Brain pericyte (primary cell): ENCODE data around the gene HSP90AB1.

Source experiments
- DNase-seq: peaks from one replicate; pipeline ENCODE4 v3.0.0-alpha.2; 2012; ENCODE audit warnings: low read depth, low spot score

HSP90AB1 gene

GRCh38 chr6:44268095-44268628 is 21.3 kb downstream of the HSP90AB1 start:
- DNase-seq, result no peak

GRCh38 chr6:44269178-44269920 is 22.4 kb downstream of the HSP90AB1 start:
- no peak for DNase-seq

GRCh38 chr6:44269921-44270525 is 23.1 kb downstream of the HSP90AB1 start, which contains the start of gene TMEM151B:
Gene TMEM151B (plus strand): TSS chr6:44270450. CDS start chr6:44270743, 293 bp downstream.
- no peak for DNase-seq

GRCh38 chr6:44270526-44271405 is 23.9 kb downstream of the HSP90AB1 start:
- DNase-seq, result no peak

- no peak for DNase-seq
These were observed 24.5 kb downstream of the HSP90AB1 start for GRCh38 chr6:44271406-44271723.

- no peak for DNase-seq
These were observed 25.0 kb downstream of the HSP90AB1 start for GRCh38 chr6:44271914-44272313.

- DNase-seq, result no peak
These were observed 25.6 kb downstream of the HSP90AB1 start for GRCh38 chr6:44272529-44272928.

- no peak for DNase-seq
These were observed 26.2 kb downstream of the HSP90AB1 start for GRCh38 chr6:44272999-44273566.

- no peak for DNase-seq
These were observed 26.7 kb downstream of the HSP90AB1 start for GRCh38 chr6:44273617-44274016.

- no peak for DNase-seq
These were observed 28.4 kb downstream of the HSP90AB1 start for GRCh38 chr6:44275271-44275748.

- no peak for DNase-seq
These were observed 29.1 kb downstream of the HSP90AB1 start for GRCh38 chr6:44275749-44276648.

GRCh38 chr6:44276667-44277640 is 30.1 kb downstream of the HSP90AB1 start:
- DNase-seq, result no peak

- DNase-seq, result no peak
These were observed 30.9 kb downstream of the HSP90AB1 start for GRCh38 chr6:44277763-44278162.

- no peak for DNase-seq
These were observed 31.4 kb downstream of the HSP90AB1 start for GRCh38 chr6:44278315-44278714.

GRCh38 chr6:44278774-44279697 is 32.1 kb downstream of the HSP90AB1 start:
- no peak for DNase-seq

GRCh38 chr6:44284121-44284520 is 37.2 kb downstream of the HSP90AB1 start:
- no peak for DNase-seq

GRCh38 chr6:44284867-44285266 is 38.0 kb downstream of the HSP90AB1 start:
- DNase-seq, result no peak

GRCh38 chr6:44285552-44286284 is 38.8 kb downstream of the HSP90AB1 start:
- DNase-seq, result no peak
